ENCODE data around the gene MEG3.

- TF ChIP-seq EZH2phosphoT487 (IDR thresholded peaks at IDR 0.05; ENCODE audit: borderline replicate concordance, low read length) (no peak), CTCF (IDR thresholded peaks at IDR 0.05; ENCODE audit: low read depth, low read length, poor library complexity, severe bottlenecking) (no peak)
Measured at GRCh38 chr14:100832311-100832960, 6.5 kb downstream of the MEG3 start.

All from DOHH2 (cell line).